ENCODE measurements around the gene NT5C2. TPM values are rescaled to one million over a fixed set of nuclear protein-coding genes. Genes with fewer than 3 reads are reported as not detected.
"Not testable (repeated sequence)": the region's sequence is repeated elsewhere in the genome, so short reads cannot be mapped to it uniquely, and the experiment has no call there.

The NT5C2 gene
- total and polyA plus RNA-seq, 2 experiments from 2014 or later = 52.6 to 69.0 TPM

DNA sequence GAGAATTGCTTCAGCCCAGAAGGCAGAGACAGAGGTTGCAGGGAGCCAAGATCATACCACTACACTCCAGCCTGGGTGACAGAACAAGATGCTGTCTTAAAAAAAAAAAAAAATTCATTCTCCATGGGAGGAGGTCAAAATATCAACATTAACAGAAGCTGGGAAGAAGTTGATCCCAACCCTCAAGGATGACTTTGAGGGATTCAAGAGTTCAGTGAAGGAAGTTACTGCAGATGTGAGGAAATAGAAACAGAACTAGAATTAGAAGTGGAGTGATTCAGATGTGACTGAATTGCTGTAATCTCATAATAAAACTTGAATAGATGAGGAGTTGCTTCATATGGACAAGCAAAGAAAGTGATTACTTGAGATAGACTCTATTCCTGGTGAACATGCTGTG is 32.9 kb upstream of the NT5C2 start:
- Histone ChIP-seq H4K20me1 (ENCODE audit: insufficient read depth) (no peaks in the 10 kb centered on the region), H3K9ac (no peak overlapping the region), H3F3A (ENCODE audit: insufficient read depth) (peaks cover 38% of the 10 kb centered on the region), H3K79me2 (ENCODE audit: insufficient read depth) (no peaks in the 10 kb centered on the region), H3K4me3 (no peak overlapping the region), H3K9me2 (ENCODE audit: insufficient read depth) (no peaks in the 10 kb centered on the region), H3K4me2 (ENCODE audit: unreplicated experiment) (no peak overlapping the region), H3K36me3 (ENCODE audit: low read depth) (no peaks in the 10 kb centered on the region), H2AFZ (no peak overlapping the region), H3K4me1 (ENCODE audit: insufficient read depth) (peaks cover 32% of the 10 kb centered on the region), H3K27me3 (replicated peaks; ENCODE audit: insufficient read depth) (no peaks in the 10 kb centered on the region), H3K9me3 (ENCODE audit: low read depth) (no peaks in the 10 kb centered on the region), H3K27ac (peak overlapping the region; percentile 20)
- in situ Hi-C loops (cut with MboI) = no loop called here
- TF ChIP-seq EZH2 (IDR thresholded peaks at IDR 0.05; ENCODE audit: insufficient read depth, poor library complexity, severe bottlenecking) = no peak
- TF ChIP-seq EZH2phosphoT487 (IDR thresholded peaks at IDR 0.05; ENCODE audit: insufficient read depth, low read depth) = no peak
- DNase-seq = peak; percentile 61

DNA sequence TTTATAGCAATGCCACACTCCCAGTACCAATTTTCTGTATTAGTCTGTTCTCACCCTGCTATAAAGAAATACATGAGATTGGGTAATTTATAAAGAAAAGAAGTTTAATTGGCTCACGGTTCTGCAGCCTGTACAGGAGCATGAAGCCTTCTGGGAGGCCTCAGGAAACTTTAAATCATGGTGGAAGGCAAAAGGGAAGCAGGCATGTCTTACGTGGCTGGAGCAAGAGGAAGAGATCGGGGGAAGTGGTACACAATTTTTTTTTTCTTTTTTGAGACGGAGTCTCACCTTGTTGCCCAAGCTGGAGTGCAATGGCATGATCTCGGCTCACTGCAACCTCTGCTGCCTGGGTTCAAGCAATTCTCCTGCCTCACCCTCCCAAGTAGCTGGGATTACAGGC is 31.6 kb upstream of the NT5C2 start:
- WGBS, 2 experiments (ENCODE audit: low coverage in 1 of 2, low lambda C conversion rate in 2 of 2, missing lambda C conversion rate in 2 of 2) = 58 to 62% methylated on average over 5 of the region's 5 CpGs
- H3K36me3 ChIP-seq (ENCODE audit: low read depth); H3K79me2 ChIP-seq (ENCODE audit: insufficient read depth); H3K9me2 ChIP-seq (ENCODE audit: insufficient read depth); H3K9ac ChIP-seq; H3K9me3 ChIP-seq (ENCODE audit: low read depth); H4K20me1 ChIP-seq (ENCODE audit: insufficient read depth); H3K27me3 ChIP-seq (replicated peaks; ENCODE audit: insufficient read depth); H3K27ac ChIP-seq; H2AFZ ChIP-seq; H3K4me3 ChIP-seq; H3K4me2 ChIP-seq (ENCODE audit: unreplicated experiment); DNase-seq; in situ Hi-C loops (cut with MboI): not testable (repeated sequence)
- H3F3A ChIP-seq (ENCODE audit: insufficient read depth) = peaks cover 29% of the 10 kb centered on the region
- H3K4me1 ChIP-seq (ENCODE audit: insufficient read depth) = peaks cover 19% of the 10 kb centered on the region

DNA sequence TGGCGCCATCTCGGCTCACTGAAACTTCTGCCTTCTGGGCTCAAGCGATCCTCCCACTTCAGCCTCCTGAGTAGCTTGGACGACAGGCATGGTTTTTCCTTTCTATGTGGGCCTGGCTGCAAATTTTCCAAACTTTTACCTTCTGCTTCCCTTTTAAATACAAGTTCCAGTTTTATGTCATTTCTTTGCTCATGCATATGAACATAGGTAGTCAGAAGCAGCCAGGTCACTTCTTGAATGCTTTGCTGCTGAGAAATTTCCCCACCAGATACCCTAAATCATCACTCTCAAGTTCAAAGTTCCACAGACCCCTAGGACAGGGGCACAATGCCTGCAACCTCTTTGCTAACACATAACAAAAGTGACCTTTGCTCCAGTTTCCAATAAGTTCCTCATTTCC is 31.1 kb upstream of the NT5C2 start:
- 72 to 78% methylated on average over 4 of the region's 4 CpGs for whole genome bisulfite sequencing, 2 experiments (ENCODE audit: low coverage in 1 of 2, low lambda C conversion rate in 2 of 2, missing lambda C conversion rate in 2 of 2)
- no peaks in the 10 kb centered on the region for H3K9me2 ChIP-seq (ENCODE audit: insufficient read depth)
- DNase-seq = no peak
- H3F3A ChIP-seq (ENCODE audit: insufficient read depth) = peaks cover 24% of the 10 kb centered on the region
- no peaks in the 10 kb centered on the region for H3K36me3 ChIP-seq (ENCODE audit: low read depth)
- H3K9ac ChIP-seq = no peak overlapping the region
- no peak overlapping the region for H2AFZ ChIP-seq
- no peak overlapping the region for H3K4me2 ChIP-seq (ENCODE audit: unreplicated experiment)
- TF ChIP-seq EZH2phosphoT487 (IDR thresholded peaks at IDR 0.05; ENCODE audit: insufficient read depth, low read depth) = no peak
- peaks cover 15% of the 10 kb centered on the region; the same call in 1 of the 2 replicates for H3K4me1 ChIP-seq (ENCODE audit: insufficient read depth)
- in situ Hi-C loops (cut with MboI) = no loop called here
- no peaks in the 10 kb centered on the region for H3K9me3 ChIP-seq (ENCODE audit: low read depth)
- H3K27me3 ChIP-seq (replicated peaks; ENCODE audit: insufficient read depth) = no peaks in the 10 kb centered on the region
- no peak overlapping the region for H3K27ac ChIP-seq
- no peaks in the 10 kb centered on the region for H4K20me1 ChIP-seq (ENCODE audit: insufficient read depth)
- H3K4me3 ChIP-seq = no peak overlapping the region
- no peaks in the 10 kb centered on the region for H3K79me2 ChIP-seq (ENCODE audit: insufficient read depth)

DNA sequence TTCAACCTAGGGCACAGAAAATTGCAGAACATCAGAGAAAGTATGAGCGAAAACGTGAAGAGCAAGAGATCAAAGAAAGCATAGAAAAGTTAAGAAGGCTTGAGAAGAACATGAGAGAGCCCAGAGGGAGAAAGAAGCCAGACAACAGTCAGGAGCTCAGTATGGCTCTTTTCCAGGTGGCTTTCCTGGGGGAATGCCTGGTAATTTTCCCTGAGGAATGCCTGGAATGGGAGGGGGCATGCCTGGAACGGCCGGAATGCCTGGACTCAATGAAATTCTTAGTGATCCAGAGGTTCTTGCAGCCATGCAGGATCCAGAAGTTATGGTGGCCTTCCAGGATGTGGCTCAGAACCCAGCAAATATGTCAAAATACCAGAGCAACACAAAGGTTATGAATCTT is 23.3 kb upstream of the NT5C2 start:
- H3K9ac ChIP-seq; H3K4me1 ChIP-seq (ENCODE audit: insufficient read depth); H3K36me3 ChIP-seq (ENCODE audit: low read depth); H3K27ac ChIP-seq; H3K27me3 ChIP-seq (replicated peaks; ENCODE audit: insufficient read depth); H3K79me2 ChIP-seq (ENCODE audit: insufficient read depth); DNase-seq; H4K20me1 ChIP-seq (ENCODE audit: insufficient read depth); H3K4me3 ChIP-seq; in situ Hi-C loops (cut with MboI); H3K9me2 ChIP-seq (ENCODE audit: insufficient read depth); H3K9me3 ChIP-seq (ENCODE audit: low read depth); H3F3A ChIP-seq (ENCODE audit: insufficient read depth): not testable (repeated sequence)
- Histone ChIP-seq H2AFZ (peak overlapping the region; percentile 51), H3K4me2 (ENCODE audit: unreplicated experiment) (peak overlapping the region; percentile 27)
- 16 to 27% methylated on average over 4 of the region's 4 CpGs for WGBS, 2 experiments (ENCODE audit: low coverage in 1 of 2, low lambda C conversion rate in 2 of 2, missing lambda C conversion rate in 2 of 2)

DNA sequence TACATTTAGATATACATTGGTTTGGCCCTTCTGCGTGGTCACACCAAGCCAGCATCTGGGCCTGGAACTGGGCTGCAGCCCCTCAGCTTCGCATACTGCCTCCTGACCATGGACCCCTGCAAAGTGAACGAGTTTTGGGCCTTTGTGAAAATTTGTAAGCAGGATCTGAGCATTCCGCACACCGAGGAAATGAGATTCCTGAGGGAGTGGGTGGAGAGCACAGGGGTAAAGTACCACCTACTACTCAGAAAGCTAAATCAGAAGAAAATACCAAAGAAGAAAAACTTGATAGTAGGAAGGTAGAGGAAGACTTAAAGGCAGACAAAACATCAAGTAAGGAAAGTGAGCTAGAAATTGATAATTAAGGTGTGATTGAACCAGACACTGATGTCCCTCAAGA is 22.5 kb upstream of the NT5C2 start:
- Histone ChIP-seq H3K36me3 (ENCODE audit: low read depth) (no peaks in the 10 kb centered on the region), H3K4me2 (ENCODE audit: unreplicated experiment) (no peak overlapping the region), H3K79me2 (ENCODE audit: insufficient read depth) (no peaks in the 10 kb centered on the region), H3K9me2 (ENCODE audit: insufficient read depth) (no peaks in the 10 kb centered on the region), H3K27me3 (replicated peaks; ENCODE audit: insufficient read depth) (no peaks in the 10 kb centered on the region), H3K4me1 (ENCODE audit: insufficient read depth) (peaks cover 9% of the 10 kb centered on the region), H3F3A (ENCODE audit: insufficient read depth) (no peaks in the 10 kb centered on the region), H4K20me1 (ENCODE audit: insufficient read depth) (no peaks in the 10 kb centered on the region), H2AFZ (0 out of 2 replicates have a peak overlapping the region, but pooled peaks have one; percentile 51), H3K9ac (no peak overlapping the region), H3K4me3 (no peak overlapping the region), H3K9me3 (ENCODE audit: low read depth) (no peaks in the 10 kb centered on the region), H3K27ac (no peak overlapping the region)
- no peak for DNase-seq
- TF ChIP-seq EZH2phosphoT487 (IDR thresholded peaks at IDR 0.05; ENCODE audit: insufficient read depth, low read depth) (no peak), EZH2 (IDR thresholded peaks at IDR 0.05; ENCODE audit: insufficient read depth, poor library complexity, severe bottlenecking) (no peak)
- 80 to 82% methylated on average over 5 of the region's 5 CpGs for WGBS, 2 experiments (ENCODE audit: low coverage in 1 of 2, low lambda C conversion rate in 2 of 2, missing lambda C conversion rate in 2 of 2)
- in situ Hi-C loops (cut with MboI) = no loop called here

DNA sequence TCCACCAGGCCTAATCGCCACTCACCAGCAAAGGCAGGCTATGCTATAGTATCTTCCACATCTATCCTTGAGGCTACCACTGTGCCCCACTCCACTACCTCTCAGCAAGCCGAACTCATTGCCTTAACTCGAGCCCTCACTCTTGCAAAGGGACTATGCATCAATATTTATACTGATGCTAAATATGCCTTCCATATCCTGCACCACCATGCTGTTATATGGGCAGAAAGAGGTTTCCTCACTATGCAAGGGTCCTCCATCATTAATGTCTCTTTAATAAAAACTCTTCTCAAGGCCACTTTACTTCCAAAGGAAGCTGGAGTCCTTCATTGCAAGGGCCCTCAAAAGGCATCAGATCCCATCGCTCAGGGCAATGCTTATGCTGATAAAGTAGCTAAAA is 17.2 kb upstream of the NT5C2 start:
- H4K20me1 ChIP-seq (ENCODE audit: insufficient read depth); H3K36me3 ChIP-seq (ENCODE audit: low read depth); in situ Hi-C loops (cut with MboI); H2AFZ ChIP-seq; H3F3A ChIP-seq (ENCODE audit: insufficient read depth); H3K9ac ChIP-seq; H3K4me2 ChIP-seq (ENCODE audit: unreplicated experiment); H3K4me1 ChIP-seq (ENCODE audit: insufficient read depth); H3K4me3 ChIP-seq; H3K9me3 ChIP-seq (ENCODE audit: low read depth); DNase-seq; H3K27ac ChIP-seq; H3K27me3 ChIP-seq (replicated peaks; ENCODE audit: insufficient read depth); H3K9me2 ChIP-seq (ENCODE audit: insufficient read depth); H3K79me2 ChIP-seq (ENCODE audit: insufficient read depth): not testable (repeated sequence)
- WGBS, 2 experiments (ENCODE audit: low coverage in 1 of 2, low lambda C conversion rate in 2 of 2, missing lambda C conversion rate in 2 of 2) = 49 to 59% methylated on average over 4 of the region's 4 CpGs

DNA sequence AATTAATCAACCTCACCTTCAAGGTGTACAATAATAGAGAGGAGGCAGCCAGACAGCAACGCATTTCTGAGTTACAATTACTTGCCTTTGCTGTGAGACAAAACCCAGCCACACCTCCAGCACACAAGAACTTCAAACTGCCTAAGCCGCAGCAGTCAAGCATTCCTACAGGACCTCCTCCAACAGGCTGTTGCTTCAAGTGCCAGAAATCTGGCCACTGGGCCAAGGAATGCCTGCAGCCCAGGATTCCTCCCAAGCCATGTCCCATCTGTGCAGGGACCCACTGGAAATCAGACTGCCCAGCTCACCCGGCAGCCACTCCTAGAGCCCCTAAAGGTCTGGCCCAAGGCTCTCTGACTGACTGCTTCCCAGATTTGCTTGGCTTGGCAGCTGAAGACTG is 14.6 kb upstream of the NT5C2 start:
- H3K36me3 ChIP-seq (ENCODE audit: low read depth); H3K9me2 ChIP-seq (ENCODE audit: insufficient read depth); H3K27me3 ChIP-seq (replicated peaks; ENCODE audit: insufficient read depth); H3K4me2 ChIP-seq (ENCODE audit: unreplicated experiment); H4K20me1 ChIP-seq (ENCODE audit: insufficient read depth); H3K4me3 ChIP-seq; H2AFZ ChIP-seq; DNase-seq; H3K4me1 ChIP-seq (ENCODE audit: insufficient read depth); H3K27ac ChIP-seq; H3K9me3 ChIP-seq (ENCODE audit: low read depth); H3K79me2 ChIP-seq (ENCODE audit: insufficient read depth); H3F3A ChIP-seq (ENCODE audit: insufficient read depth); in situ Hi-C loops (cut with MboI); H3K9ac ChIP-seq: not testable (repeated sequence)
- WGBS, 2 experiments (ENCODE audit: low coverage in 1 of 2, low lambda C conversion rate in 2 of 2, missing lambda C conversion rate in 2 of 2) = 35 to 43% methylated on average over 3 of the region's 3 CpGs

Data from GM23248 (cell line).